HG02943 (cell line): ENCODE data around the gene TRAFD1.

ENCODE experiments used
- ATAC-seq: cut with Tn5 transposase; IDR thresholded peaks from one replicate; pipeline ENCODE4 v1.9.1; 2021; ENCODE audit warnings: mild to moderate bottlenecking, low read depth, moderate library complexity; ENCODE audit not compliant: unreplicated experiment

TRAFD1 gene

GRCh38 chr12:112194601-112195247 is 69.4 kb downstream of the TRAFD1 start:
- ATAC-seq = no peak

GRCh38 chr12:112196196-112196875 is 71.0 kb downstream of the TRAFD1 start:
- ATAC-seq = no peak

GRCh38 chr12:112198120-112198733 is 72.9 kb downstream of the TRAFD1 start:
- ATAC-seq = no peak

GRCh38 chr12:112199136-112199535 is 73.8 kb downstream of the TRAFD1 start:
- no peak for ATAC-seq
